GM18951 (cell line): Measurements from ENCODE around the gene MYO5A.

Source experiments
- POLR2A ChIP-seq: IDR thresholded peaks from 4 replicates; pipeline ENCODE4 v1.6.1; 2011; ENCODE audit warnings: mild to moderate bottlenecking; ENCODE audit not compliant: insufficient read length, insufficient read depth; ENCODE audit errors: extremely low read depth
- in situ Hi-C: fragments of 300-500 bp; cut with MboI; formaldehyde crosslinking; loops from one replicate; pipeline ENCODE4 v1.12.0; 2022; ENCODE audit warnings: low sequenced_read_pairs, mixed read lengths, inconsistent platforms; ENCODE audit not compliant: unreplicated experiment

Gene MYO5A

DNA sequence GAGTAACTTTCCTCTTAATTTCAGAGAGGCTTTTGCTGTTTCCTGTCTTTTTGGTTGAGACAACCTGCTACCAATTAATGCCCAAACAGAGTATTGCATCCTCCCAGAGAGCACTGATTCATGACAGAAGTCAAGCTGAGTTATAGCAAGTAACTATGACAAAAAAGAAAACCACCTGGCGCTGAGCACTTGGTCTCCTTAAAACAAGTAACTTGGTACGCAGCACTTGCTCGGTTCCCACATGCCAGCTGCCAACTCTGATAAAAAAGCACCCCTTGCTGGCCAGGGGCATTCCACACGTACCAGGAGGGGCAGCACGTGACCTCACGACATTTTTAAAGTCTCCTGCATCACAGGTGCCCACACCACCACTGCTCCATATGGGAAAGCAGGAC is 219.5 kb downstream of the MYO5A start:
- TF ChIP-seq POLR2A, result no peak
- in situ Hi-C loops, result no loop called here

DNA sequence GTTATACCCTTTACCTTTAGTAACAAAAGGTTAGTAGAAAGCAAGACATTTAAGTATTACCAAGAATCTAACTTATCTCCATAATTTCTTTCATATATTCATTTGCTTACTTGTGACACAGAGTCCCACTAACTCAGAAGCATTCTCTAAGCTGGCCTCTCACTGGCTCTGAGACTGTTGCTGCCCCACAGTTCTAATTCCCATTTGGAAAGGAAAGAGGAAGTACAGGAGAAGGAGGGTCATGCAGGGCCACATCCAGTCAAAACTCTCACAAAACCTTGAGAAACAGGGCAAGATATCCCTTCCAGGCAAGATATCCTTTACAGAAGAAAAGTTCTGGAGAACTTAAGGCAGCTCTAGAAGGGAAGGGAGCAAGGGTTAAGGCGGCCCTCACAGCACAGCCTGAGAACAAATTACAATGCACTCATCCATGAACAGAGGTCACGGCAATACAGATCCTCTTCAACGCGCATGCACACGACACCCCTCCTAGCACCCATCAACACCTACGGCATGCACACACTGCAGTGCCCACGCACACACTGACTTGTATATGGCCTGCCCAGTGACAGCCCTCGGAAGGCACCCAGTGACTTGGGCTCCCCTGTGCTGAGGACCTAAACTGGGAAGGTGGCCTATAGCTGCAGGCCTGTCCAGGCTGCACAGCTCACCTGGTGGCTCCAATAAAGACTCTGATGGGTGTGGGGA is 220.1 kb downstream of the MYO5A start:
- peak; percentile 28 for TF ChIP-seq POLR2A
- in situ Hi-C loops, result no loop called here

DNA sequence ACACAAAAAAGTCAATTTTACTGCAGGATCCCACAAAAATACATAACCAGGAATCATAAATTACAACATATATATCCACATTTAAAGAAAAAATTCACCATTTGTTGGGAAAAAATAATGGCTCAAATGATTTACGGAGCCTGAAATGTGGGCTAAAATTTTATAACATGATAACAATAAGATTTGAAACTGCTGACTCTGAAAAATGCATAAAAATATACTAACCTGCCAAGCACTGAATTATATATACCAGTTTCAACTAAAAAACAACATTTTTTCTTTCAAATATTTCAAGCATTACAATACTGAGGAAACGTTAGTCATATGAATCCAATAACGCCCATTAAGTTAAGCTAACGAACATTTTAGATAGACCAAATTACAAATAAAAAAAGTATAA is 220.8 kb downstream of the MYO5A start:
- no peak for TF ChIP-seq POLR2A
- in situ Hi-C loops, result no loop called here

DNA sequence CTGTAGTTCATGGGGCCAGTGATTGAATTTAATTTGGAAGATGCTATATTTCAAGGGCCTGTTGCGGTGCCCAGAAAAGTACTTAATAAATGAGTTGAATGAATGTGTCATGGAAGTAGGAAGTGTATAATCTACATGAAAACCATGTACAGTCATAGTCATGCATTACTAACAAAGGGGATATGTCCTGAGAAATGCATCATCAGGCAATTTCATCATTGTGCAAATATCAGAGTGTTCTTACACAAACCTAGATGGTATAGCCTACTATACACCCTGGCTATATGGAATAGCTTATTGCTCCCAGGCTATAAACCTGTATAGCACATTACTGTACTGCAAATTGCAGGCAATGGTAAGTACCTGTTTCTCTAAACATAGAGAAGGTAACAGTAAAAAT is 222.4 kb downstream of the MYO5A start:
- in situ Hi-C loops, result no loop called here
- no peak for TF ChIP-seq POLR2A

DNA sequence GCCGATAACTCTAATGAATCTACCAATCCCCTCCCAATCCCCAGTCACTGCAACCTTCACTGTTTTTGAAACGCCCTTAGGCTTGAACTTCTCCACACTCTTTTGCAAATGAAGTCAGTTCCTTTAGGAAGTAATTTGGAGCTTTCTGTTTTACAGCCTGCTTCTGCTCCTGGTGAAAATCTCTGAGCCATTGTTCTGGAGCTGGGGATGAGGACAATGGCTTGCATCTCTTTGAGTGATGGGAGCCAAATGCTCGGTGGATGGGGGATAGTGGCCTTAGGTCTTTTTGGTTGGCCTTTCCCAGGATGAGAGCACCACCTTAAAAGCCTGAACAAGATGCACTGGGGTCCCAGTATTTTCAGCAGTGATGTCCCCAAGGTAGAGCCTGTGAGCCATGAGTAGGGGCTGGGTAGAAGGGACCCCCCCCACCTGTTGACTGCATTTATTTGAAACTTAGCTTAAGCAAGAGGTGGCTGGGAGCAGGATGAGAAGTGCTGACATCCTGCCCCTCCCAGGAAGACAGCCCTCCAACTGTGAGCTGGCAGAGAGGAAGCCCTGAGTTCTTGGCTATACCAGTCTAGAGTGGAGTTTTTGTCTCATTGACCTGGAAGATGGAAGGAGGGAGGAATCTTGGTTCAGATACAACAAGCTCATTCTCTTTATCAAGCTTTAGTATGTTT is 225.4 kb downstream of the MYO5A start:
- no peak for TF ChIP-seq POLR2A
- in situ Hi-C loops, result no loop called here

DNA sequence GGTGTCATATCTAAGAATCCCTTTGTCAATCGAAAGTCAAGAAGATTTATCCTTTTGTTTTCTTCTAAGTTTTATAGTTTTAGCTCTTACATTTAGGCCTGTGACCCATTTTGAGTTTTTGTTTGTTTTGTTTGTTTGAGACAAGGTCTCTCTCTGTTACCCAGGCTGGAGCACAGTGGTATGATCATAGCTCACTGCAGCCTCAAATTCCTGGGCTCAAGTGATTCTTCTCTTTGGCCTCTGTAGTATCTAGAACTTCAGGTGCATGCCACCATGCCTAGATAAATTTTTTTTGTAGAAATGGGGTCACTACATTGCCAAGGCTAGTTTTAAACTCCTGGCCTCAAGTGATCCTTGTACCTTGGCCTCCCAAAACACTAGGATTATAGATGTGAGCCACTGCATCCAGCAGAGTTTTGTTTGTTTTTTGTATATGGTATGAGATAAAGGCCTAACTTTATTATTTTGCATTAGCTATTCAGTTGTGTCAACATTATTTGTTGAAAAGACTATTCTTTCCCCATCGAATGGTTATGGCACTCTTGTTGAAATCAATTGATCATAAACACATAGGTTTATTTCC is 227.3 kb downstream of the MYO5A start:
- in situ Hi-C loops, result no loop called here
- TF ChIP-seq POLR2A, result no peak

DNA sequence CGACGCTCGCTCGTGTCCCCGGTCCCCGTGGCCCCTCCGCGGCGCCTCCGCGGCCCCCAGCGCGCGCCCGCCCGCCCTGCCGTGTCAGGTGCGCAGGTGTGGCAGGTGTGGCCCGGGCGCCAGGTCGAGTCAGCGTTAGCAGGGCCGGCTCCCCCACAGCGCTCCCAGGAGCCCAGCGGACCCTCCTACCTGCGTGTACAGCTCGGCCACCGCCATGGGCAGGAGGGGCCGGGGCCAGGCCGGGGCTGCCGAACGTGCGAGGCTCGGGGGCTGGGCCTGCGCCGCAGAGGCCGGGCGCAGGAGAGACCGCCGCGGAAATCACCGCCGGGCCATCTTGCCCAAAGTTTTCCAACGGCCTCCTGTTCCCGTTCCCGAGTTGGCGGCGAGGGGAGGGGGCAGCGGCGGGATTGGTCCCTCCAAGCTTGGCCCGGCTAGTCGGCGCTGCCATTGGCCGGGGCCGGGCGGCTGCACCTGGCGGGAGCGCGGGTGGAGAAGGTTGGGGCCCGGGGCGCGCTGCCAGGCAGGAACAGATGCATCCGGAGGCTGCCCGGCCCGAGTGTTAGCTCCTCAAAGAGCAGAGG is 233.2 kb downstream of the MYO5A start, which contains the start of gene MYO5C:
Gene MYO5C (minus strand): TSS at position 384 of the 581 bp plus-strand sequence. CDS start 168 bp downstream, at position 216.
- in situ Hi-C loops, result no loop called here
- no peak for TF ChIP-seq POLR2A

DNA sequence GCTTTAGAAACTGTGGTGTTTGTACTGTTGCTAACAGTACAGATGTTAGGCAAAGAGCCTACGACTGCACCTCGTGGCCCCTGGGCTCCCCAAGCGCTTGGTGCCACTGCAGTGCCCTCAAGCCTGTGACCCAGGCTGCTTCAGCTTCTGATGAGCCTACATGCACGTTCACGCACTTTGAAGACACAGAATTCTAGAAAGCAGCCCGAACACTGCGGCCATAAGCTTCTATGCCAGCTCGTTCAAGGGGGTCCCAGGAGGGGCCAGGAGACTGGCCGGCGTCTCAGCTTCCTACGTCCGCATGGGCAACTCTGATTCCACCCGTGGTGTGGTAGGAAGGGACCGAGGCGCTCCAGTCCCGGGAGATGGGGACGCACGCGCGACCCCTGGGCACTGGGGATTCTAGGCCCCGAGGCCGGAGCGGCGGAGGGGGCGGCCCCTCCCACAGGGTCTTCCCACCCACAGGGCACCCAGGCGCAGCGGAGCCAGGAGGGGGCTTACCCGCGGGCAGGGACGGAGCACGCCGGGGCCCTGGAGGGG is 233.7 kb downstream of the MYO5A start:
- in situ Hi-C loops, result no loop called here
- TF ChIP-seq POLR2A, result no peak

DNA sequence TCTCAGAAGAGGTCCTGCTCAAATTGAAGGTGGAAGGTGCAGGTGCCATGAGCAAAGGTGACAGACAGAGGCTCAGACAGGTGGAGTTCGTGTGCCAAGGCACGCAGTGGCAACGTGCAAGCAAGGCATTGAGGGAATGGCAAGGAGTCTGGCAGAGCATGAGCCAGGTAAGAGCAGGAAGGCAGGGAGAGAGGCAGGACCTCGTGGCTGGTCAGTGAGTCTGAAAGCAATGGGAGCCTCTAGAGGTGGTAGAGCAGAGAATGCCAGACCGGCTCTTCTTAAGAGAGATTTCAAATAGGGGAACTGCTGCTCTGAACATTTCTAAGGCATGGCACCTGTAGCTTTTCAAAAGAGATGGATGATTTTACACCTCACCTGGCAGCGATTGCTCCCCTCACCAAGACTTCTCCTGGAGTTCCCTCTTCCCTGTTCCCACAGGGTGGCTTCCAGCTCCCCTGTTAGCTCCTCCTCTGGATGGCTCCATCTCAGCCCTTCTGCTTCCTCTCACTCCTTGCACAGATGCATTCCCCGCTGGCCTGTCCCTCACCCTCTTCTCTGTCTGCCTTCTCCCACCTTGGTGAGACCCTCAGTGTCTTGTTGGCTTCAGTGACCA is 235.8 kb downstream of the MYO5A start:
- in situ Hi-C loops, result no loop called here
- TF ChIP-seq POLR2A, result no peak

DNA sequence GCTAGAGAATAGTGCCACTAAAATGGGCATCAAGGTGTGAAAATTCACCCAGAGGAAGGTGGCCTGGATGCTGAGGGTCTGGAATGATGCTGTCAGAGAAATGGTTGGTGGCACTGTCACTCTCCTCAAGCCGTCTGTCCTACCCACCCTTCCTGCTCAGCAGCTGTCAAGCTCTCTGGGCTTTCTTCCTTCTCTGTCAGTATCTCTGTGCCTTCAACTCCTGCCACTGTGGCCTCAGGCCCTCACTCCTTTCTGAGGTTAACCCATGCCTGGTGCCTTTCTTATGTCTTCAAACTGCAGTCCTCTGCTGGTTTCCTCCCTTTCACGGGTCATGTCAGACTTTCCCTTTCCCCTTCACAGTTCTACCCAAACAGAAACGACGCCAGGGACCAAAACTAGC is 237.5 kb downstream of the MYO5A start:
- in situ Hi-C loops, result no loop called here
- no peak for TF ChIP-seq POLR2A

DNA sequence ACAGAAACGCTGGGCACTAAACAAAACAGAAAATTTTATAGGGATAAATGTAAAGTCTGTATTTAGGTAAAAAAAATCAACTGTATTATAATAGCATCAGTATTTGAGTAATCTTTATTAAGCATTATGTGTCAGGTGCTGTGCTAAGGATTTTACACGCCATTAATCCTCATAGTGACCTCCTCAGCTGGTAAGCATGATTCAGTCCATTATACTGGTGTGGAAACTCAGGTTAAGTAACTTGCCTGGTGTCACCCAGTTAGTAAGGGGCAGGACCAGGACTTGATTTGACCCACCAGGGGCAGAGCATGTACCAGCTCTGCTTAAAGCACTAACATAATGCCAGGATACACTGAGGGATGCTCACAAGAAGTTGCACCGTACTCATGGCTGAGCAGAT is 237.9 kb downstream of the MYO5A start:
- in situ Hi-C loops, result no loop called here
- no peak for TF ChIP-seq POLR2A

DNA sequence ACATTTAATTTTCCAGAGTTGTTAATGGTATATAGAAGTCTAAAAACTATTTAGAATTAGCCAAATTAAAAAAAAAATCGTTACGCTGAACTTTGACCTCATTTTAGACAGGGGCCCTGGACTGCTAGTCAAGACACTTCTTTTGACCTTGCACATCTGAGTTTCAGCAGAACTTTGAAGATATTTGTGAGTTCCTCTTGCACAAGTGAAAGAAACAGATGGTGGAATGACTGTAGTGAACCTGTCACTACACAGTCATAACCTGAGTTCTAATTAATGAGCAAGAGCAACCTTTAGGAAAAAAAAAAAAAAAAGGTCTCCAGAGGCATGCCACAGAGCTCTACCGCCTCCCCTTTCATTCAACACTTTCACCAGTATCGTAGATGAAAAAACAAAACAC is 238.4 kb downstream of the MYO5A start:
- no peak for TF ChIP-seq POLR2A
- in situ Hi-C loops, result no loop called here

DNA sequence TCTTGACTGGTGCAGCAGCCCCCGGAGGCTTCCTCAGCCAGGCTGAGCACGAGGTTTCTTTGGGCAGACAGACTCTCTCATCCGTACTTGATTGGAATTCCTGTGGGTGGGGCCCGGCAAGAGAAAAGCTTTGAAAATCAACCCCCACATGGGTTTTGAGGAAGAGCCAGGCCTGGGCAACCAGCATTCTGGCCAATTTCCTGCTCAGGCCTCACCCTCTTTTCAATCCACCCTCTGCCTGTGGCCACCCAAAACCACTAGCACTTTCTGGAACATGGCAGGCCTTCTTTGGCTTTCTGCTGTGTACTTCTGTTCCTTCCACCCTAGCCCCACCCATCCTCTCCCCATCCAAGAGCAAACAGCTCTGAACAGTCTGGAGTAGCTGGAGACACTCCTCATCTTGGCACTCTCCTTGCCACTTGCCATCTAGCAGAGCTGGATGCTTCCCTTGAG is 239.0 kb downstream of the MYO5A start:
- in situ Hi-C loops, result no loop called here
- TF ChIP-seq POLR2A, result no peak
